GM18520 (cell line): ENCODE results near the gene KCNQ1OT1.

Source experiments
- ATAC-seq: cut with Tn5 transposase; IDR thresholded peaks from one replicate; pipeline ENCODE4 v1.9.1; 2021; ENCODE audit not compliant: unreplicated experiment

The KCNQ1OT1 gene

GRCh38 chr11:2561696-2562581 lies 137.9 kb downstream of the KCNQ1OT1 start:
- ATAC-seq: no peak

- ATAC-seq: no peak
Measured at GRCh38 chr11:2559527-2560311, 140.1 kb downstream of the KCNQ1OT1 start.

DNA sequence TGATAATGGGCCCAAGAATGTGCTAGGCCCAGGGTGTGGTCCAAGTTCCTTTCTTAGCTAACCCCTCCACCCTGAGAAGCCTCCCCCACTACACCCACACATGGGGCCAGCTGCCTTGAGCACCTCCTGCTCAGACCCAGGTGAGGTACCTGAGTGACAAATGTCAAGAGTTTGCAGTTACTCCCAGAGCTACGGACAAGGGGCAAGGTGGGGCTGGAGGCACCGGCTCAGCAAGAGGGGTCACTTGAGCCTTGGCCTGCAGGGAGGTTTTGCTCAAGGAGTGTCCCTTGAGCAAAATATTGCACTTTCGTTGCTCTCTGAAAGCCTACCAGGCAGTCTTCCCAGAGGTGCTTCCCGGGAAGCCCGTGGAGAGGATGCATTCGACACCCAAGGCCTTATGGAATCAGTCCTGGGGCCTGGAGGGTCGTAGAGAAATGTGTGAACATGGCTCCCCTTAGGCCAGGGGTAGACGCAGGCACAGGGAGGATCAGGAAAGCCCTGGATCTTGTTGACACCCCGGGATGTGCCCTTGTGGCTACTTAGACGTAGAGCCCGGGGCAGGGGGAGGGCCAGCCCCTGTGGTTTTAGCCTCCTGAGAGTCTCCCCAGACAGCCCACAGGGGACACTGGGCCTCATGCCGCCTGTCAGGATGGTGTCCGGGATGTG lies 140.8 kb downstream of the KCNQ1OT1 start:
- ATAC-seq: no peak

GRCh38 chr11:2558397-2558796 lies 141.4 kb downstream of the KCNQ1OT1 start:
- ATAC-seq: no peak
